Ishikawa (cell line): ENCODE data around the gene ATP8A2.

Experiments used
- CEBPB ChIP-seq: IDR thresholded peaks from 2 replicates; pipeline ENCODE4 v1.6.1; 2012
- RAD21 ChIP-seq: IDR thresholded peaks from 2 replicates; pipeline ENCODE4 v1.6.1; 2012; ENCODE audit warnings: low read depth

GRCh38 chr13:25973085-25973484 is 601.3 kb downstream of the ATP8A2 start:
- TF ChIP-seq CEBPB (no peak), RAD21 (no peak)
